Gastroesophageal sphincter (tissue), 4 donors: ENCODE results near the gene VPS26B. TPM values are rescaled to one million over a fixed set of nuclear protein-coding genes. Genes with fewer than 3 reads are reported as not detected.

Experiments
- ATAC-seq: fragments of 150-250 bp; one replicate; pipeline ENCODE4 v1.9.1; 2016; ENCODE audit warnings: mild to moderate bottlenecking, moderate library complexity
- H3K27ac ChIP-seq, 4 donors: fragments of 200-600 bp; sonication (generic) in 3 of 4; 1 replicate in 3 of 4; 2 replicates in 1 of 4; pipeline ENCODE4 v1.5.1; 2016 to 2019
- H3K27me3 ChIP-seq: fragments of 200-600 bp; sonication (generic); one replicate; pipeline ENCODE4 v1.5.1; 2019
- H3K36me3 ChIP-seq, 2 donors: fragments of 200-600 bp; sonication (generic); one replicate each; pipeline ENCODE4 v1.5.1; 2019; ENCODE audit warnings: control low read depth in 1 of 2
- H3K4me1 ChIP-seq, 3 donors: fragments of 200-600 bp; sonication (generic); 1 replicate in 2 of 3; 2 replicates in 1 of 3; pipeline ENCODE4 v1.5.1; 2016 to 2019; ENCODE audit warnings: control low read depth in 2 of 3
- H3K4me3 ChIP-seq, 2 donors: fragments of 200-600 bp; sonication (generic); one replicate each; pipeline ENCODE4 v1.5.1; 2019; ENCODE audit warnings: mild to moderate bottlenecking in 1 of 2, moderate library complexity in 1 of 2
- H3K9me3 ChIP-seq, 3 donors: fragments of 200-600 bp; sonication (generic); one replicate each; pipeline ENCODE4 v1.5.1; 2017 to 2019; ENCODE audit warnings: control low read depth in 2 of 3
- EP300 ChIP-seq: sonication (generic); formaldehyde crosslinking; IDR thresholded peaks from one replicate; pipeline ENCODE4 v1.6.1; 2017; ENCODE audit warnings: antibody characterized with exemption, mild to moderate bottlenecking
- POLR2A ChIP-seq, 2 donors: fragments of 450-650 bp; IDR thresholded peaks; one replicate each; pipeline ENCODE4 v1.6.1; 2017; ENCODE audit warnings: antibody characterized with exemption in 2 of 2, mild to moderate bottlenecking in 2 of 2, moderate library complexity in 1 of 2
- POLR2AphosphoS5 ChIP-seq: sonication (generic); formaldehyde crosslinking; IDR thresholded peaks from one replicate; pipeline ENCODE4 v1.6.1; 2017; ENCODE audit warnings: antibody characterized with exemption
- WGBS, 2 donors: methylation state at CpG; one replicate each; pipeline ENCODE4 v1.1.5; 2018; ENCODE audit warnings: low coverage in 1 of 2; 5-methylcytosine and 5-hydroxymethylcytosine counted together
- total RNA-seq, 4 donors: library from RNA; depleted of rRNA; stranded (reverse); fragments of >200 nt; gene quantifications; one replicate each; pipeline ENCODE4 v1.1.0, GENCODE V29; 2016
- TF ChIP-seq, protein P1 (sequence below), 4 experiments: fragments of 200-600 bp in 2 of 4; fragments of 450-650 bp in 2 of 4; sonication (generic) in 1 of 4; IDR thresholded peaks; one replicate each; pipeline ENCODE4 v1.5.1; 2017 to 2019; ENCODE audit warnings: antibody characterized with exemption in 4 of 4, mild to moderate bottlenecking in 2 of 4, moderate library complexity in 2 of 4

The VPS26B gene
- total RNA-seq, 4 donors from 2014 or later: 27.6 to 56.4 (median 45.0) TPM

DNA sequence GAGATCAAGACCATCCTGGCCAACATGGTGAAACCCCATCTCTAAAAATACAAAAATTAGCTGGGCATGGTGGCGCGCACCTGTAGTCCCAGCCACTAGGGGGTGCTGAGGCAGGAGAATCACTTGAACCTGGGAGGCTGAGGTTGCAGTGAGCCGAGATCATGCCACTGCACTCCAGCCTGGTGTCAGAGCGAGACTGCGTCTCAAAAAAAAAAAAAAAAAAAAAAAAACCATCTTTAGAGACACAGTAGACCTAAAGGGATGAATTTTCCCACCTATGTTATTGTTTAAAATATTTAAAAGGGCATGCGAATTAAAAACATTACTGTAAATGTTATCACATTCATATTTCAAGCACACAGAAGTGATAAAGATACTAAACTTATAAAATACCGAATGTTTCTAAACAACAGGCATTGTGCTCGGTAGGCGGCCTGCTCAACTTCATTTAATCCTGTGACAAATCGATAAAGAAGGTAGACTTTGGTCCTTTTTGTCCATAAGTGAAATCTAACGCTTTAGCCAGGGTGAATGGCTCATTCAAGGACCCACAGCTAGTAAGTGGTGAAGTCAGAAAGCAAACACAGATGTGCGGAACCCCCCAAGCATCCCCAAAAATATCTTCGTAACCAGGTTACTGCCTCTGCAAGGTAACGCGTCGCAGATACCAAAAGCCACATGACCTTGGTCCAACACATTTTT is 16.8 kb upstream of the VPS26B start:
- no peak for ATAC-seq
- TF ChIP-seq, protein P1, sequence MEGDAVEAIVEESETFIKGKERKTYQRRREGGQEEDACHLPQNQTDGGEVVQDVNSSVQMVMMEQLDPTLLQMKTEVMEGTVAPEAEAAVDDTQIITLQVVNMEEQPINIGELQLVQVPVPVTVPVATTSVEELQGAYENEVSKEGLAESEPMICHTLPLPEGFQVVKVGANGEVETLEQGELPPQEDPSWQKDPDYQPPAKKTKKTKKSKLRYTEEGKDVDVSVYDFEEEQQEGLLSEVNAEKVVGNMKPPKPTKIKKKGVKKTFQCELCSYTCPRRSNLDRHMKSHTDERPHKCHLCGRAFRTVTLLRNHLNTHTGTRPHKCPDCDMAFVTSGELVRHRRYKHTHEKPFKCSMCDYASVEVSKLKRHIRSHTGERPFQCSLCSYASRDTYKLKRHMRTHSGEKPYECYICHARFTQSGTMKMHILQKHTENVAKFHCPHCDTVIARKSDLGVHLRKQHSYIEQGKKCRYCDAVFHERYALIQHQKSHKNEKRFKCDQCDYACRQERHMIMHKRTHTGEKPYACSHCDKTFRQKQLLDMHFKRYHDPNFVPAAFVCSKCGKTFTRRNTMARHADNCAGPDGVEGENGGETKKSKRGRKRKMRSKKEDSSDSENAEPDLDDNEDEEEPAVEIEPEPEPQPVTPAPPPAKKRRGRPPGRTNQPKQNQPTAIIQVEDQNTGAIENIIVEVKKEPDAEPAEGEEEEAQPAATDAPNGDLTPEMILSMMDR (IDR thresholded peaks at IDR 0.05): peak; percentile 53 to 68 (median 61)
- no peak for TF ChIP-seq EP300
- H3K9me3 ChIP-seq: no peaks in the 10 kb centered on the region
- H3K4me3 ChIP-seq: no peak overlapping the region
- H3K36me3 ChIP-seq: peaks cover 8 to 78% of the 10 kb centered on the region in 2 donors
- H3K4me1 ChIP-seq: no peaks in the 10 kb centered on the region
- H3K27me3 ChIP-seq: no peaks in the 10 kb centered on the region
- H3K27ac ChIP-seq: no peak overlapping the region
- 86 to 87% methylated on average over 13 to 15 of the region's 16 CpGs for WGBS, 2 donors

- WGBS, 2 donors: 84 to 86% methylated on average over 7 of the region's 7 CpGs
- H3K9me3 ChIP-seq: no peaks in the 10 kb centered on the region
- H3K27me3 ChIP-seq: no peaks in the 10 kb centered on the region
- peaks cover 0 to 57% of the 10 kb centered on the region in 2 donors for H3K36me3 ChIP-seq
- TF ChIP-seq POLR2A (IDR thresholded peaks at IDR 0.05) (no peak), EP300 (no peak), POLR2AphosphoS5 (no peak)
- TF ChIP-seq, protein P1 (IDR thresholded peaks at IDR 0.05): no peak
- no peak overlapping the region for H3K4me3 ChIP-seq
- no peak overlapping the region for H3K27ac ChIP-seq
- ATAC-seq: no peak
- no peaks in the 10 kb centered on the region for H3K4me1 ChIP-seq
Observed at GRCh38 chr11:134215836-134216235, 8.6 kb upstream of the VPS26B start.

GRCh38 chr11:134216816-134217215 is 7.7 kb upstream of the VPS26B start:
- Histone ChIP-seq H3K4me1 (no peaks in the 10 kb centered on the region), H3K9me3 (no peaks in the 10 kb centered on the region), H3K36me3 (peaks cover 0 to 53% of the 10 kb centered on the region in 2 donors), H3K4me3 (no peak overlapping the region), H3K27ac (no peak overlapping the region), H3K27me3 (no peaks in the 10 kb centered on the region)
- TF ChIP-seq POLR2A (IDR thresholded peaks at IDR 0.05): no peak
- TF ChIP-seq, protein P1 (IDR thresholded peaks at IDR 0.05): no peak
- TF ChIP-seq POLR2AphosphoS5: no peak
- TF ChIP-seq EP300: no peak
- ATAC-seq: no peak
- 88 to 93% methylated on average over 3 of the region's 3 CpGs for WGBS, 2 donors

DNA sequence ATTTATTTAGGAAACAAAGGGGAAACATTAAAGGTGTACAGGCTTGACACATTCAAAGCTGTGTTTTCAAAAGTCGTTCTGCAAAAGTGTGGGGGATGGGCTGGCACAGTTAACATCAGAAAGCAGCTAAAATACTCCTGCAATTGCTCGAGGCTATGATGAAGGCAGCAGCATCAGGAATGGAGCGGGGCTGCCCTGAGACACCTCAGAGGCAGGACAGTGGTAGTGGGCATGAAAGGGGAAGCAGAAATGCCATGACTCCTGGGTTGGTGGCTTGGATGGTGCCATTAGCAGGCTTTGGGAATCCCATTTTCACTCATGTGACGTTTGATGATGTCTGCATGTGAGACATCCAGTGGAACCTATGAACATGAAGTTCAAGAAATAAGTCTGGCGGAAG is 1.4 kb upstream of the VPS26B start:
- Histone ChIP-seq H3K4me1 (peaks cover 3 to 40% (median 20%) of the 10 kb centered on the region in 3 donors), H3K4me3 (peak overlapping the region; percentile 66 to 98), H3K9me3 (no peaks in the 10 kb centered on the region), H3K36me3 (peaks cover 0 to 25% of the 10 kb centered on the region in 2 donors), H3K27ac (peak overlapping the region in 2 of 4 donors; percentile 89 to 94), H3K27me3 (no peaks in the 10 kb centered on the region)
- WGBS, 2 donors: 4 to 14% methylated on average over 5 of the region's 5 CpGs
- no peak for ATAC-seq
- TF ChIP-seq, protein P1 (IDR thresholded peaks at IDR 0.05): no peak
- TF ChIP-seq POLR2AphosphoS5: no peak
- TF ChIP-seq EP300: no peak
- no peak for TF ChIP-seq POLR2A (IDR thresholded peaks at IDR 0.05)
